ENCODE data around the gene RNF167.

The RNF167 gene

DNA sequence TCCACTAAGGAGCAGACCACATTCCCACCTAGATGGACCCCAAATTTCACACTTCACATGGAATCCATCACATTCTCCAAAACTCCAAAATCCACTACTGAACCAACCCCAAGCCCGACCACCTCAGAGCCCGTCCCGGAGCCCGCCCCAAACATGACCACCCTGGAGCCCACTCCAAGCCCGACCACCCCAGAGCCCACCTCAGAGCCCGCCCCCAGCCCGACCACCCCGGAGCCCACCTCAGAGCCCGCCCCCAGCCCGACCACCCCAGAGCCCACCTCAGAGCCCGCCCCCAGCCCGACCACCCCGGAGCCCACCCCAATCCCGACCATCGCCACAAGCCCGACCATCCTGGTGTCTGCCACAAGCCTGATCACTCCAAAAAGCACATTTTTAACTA is 6.4 kb upstream of the RNF167 start:
- no peak overlapping the region for H3K4me3 ChIP-seq (ENCODE audit: low read length)
- H3K36me3 ChIP-seq (ENCODE audit: control insufficient read depth, low read depth, low read length) = peaks cover 14% of the 10 kb centered on the region
- H3K4me1 ChIP-seq (ENCODE audit: control insufficient read depth, low read depth, low read length) = peaks cover 5% of the 10 kb centered on the region
- no peaks in the 10 kb centered on the region for H3K27me3 ChIP-seq (ENCODE audit: control insufficient read depth, insufficient read depth, low read length)
- H3K9ac ChIP-seq (ENCODE audit: low read length) = no peak overlapping the region
- H3K27ac ChIP-seq (ENCODE audit: low read length) = no peak overlapping the region
- no peaks in the 10 kb centered on the region for H3K9me3 ChIP-seq (ENCODE audit: control insufficient read depth, low read depth, low read length)

DNA sequence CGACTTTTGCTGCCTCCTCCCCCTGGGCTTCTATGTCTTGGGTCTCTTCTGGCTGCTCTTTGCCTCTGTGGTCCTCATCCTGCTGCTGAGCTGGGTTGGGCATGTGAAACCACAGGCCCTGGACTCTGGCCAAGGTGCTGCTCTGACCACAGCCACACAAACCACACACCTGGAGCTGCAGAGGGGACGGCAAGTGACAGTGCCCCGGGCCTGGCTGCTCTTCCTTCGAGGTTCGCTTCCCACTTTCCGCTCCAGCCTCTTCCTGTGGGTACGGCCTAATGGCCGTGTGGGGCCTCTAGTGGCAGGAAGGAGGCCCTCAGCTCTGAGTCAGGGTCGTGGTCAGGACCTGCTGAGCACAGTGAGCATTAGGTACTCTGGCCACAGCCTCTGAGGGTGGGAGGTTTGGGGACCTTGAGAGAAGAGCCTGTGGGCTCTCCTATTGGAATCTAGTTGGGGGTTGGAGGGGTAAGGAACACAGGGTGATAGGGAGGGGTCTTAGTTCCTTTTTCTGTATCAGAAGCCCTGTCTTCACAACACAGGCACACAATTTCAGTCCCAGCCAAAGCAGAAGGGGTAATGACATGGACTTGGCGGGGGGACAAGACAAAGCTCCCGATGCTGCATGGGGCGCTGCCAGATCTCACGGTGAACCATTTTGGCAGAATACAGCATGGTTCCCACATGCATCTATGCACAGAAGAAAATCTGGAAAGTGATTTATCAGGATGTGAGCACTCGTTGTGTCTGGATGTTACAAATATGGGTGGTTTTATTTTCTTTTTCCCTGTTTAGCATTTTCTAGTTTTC is 5.7 kb upstream of the RNF167 start:
- Histone ChIP-seq H3K4me3 (ENCODE audit: low read length) (no peak overlapping the region), H3K27ac (ENCODE audit: low read length) (no peak overlapping the region), H3K4me1 (ENCODE audit: control insufficient read depth, low read depth, low read length) (peaks cover 10% of the 10 kb centered on the region), H3K36me3 (ENCODE audit: control insufficient read depth, low read depth, low read length) (peaks cover 14% of the 10 kb centered on the region), H3K27me3 (ENCODE audit: control insufficient read depth, insufficient read depth, low read length) (no peaks in the 10 kb centered on the region), H3K9ac (ENCODE audit: low read length) (no peak overlapping the region), H3K9me3 (ENCODE audit: control insufficient read depth, low read depth, low read length) (no peaks in the 10 kb centered on the region)

DNA sequence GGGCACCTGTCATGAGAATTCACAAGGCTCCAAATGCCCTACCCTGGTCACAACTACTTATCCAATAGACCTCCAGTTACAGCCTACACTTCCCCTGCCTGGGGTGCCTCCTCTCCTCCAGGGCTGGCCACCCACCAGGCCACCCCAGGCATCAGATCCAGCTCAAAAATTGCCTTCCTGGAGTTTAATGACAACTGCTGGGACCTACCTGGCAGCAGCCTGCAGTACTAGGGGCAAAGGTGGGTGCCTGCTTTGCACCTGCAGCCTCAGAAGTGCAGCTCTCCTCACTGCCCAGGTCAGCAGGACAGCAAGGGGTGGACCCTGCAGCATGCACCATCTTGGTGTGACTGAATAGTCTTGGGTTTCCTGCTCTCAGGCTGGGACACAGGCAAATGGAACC is 4.4 kb upstream of the RNF167 start:
- Histone ChIP-seq H3K4me1 (ENCODE audit: control insufficient read depth, low read depth, low read length) (peaks cover 10% of the 10 kb centered on the region), H3K9me3 (ENCODE audit: control insufficient read depth, low read depth, low read length) (no peaks in the 10 kb centered on the region), H3K27ac (ENCODE audit: low read length) (no peak overlapping the region), H3K4me3 (ENCODE audit: low read length) (no peak overlapping the region), H3K36me3 (ENCODE audit: control insufficient read depth, low read depth, low read length) (peaks cover 14% of the 10 kb centered on the region), H3K9ac (ENCODE audit: low read length) (no peak overlapping the region), H3K27me3 (ENCODE audit: control insufficient read depth, insufficient read depth, low read length) (no peaks in the 10 kb centered on the region)

DNA sequence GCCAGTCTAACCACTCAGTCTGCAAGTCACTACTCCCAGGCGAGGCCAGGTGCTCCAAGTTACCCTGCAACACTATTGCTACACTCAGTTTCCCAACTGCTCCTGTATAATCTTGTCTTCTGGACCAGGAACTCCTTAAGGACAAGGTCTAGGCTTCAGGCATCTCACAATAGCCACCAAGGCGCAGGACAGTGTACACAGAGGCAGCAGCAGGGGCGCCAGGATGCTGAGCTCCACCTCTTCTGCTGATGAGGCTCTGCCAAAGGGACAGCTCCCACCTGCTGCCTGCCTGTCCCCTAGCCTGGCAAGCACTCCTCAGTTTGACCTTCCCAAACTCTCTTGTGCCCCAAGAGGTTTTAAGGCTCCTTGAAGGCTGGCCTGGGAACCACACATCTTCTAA is 3.6 kb upstream of the RNF167 start:
- Histone ChIP-seq H3K27me3 (ENCODE audit: control insufficient read depth, insufficient read depth, low read length) (no peaks in the 10 kb centered on the region), H3K9me3 (ENCODE audit: control insufficient read depth, low read depth, low read length) (no peaks in the 10 kb centered on the region), H3K4me3 (ENCODE audit: low read length) (no peak overlapping the region), H3K9ac (ENCODE audit: low read length) (no peak overlapping the region), H3K4me1 (ENCODE audit: control insufficient read depth, low read depth, low read length) (peaks cover 13% of the 10 kb centered on the region), H3K36me3 (ENCODE audit: control insufficient read depth, low read depth, low read length) (peaks cover 12% of the 10 kb centered on the region), H3K27ac (ENCODE audit: low read length) (no peak overlapping the region)

DNA sequence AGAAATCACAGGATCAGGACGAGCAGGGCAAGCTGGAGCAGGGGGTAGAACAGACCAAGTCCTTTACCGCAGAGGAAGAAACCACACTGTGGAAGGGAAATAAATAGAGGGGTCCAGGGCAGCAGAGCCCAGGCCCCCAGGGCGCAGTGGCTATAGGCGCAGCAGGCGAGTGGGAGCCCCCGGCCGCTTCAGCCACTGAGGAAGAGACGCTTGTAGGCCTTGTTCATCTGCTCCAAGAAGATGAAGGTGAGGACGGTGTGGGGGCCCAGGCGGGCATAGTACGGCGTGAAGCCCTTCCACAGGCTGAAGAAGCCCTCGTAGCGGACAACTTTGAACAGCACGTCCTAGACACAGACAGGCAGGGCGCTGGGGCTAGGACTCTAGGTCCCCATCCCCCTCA is 2.5 kb upstream of the RNF167 start:
- no peaks in the 10 kb centered on the region for H3K9me3 ChIP-seq (ENCODE audit: control insufficient read depth, low read depth, low read length)
- no peak overlapping the region for H3K9ac ChIP-seq (ENCODE audit: low read length)
- H3K4me3 ChIP-seq (ENCODE audit: low read length) = no peak overlapping the region
- H3K36me3 ChIP-seq (ENCODE audit: control insufficient read depth, low read depth, low read length) = peaks cover 15% of the 10 kb centered on the region
- H3K27me3 ChIP-seq (ENCODE audit: control insufficient read depth, insufficient read depth, low read length) = no peaks in the 10 kb centered on the region
- H3K4me1 ChIP-seq (ENCODE audit: control insufficient read depth, low read depth, low read length) = peaks cover 13% of the 10 kb centered on the region
- H3K27ac ChIP-seq (ENCODE audit: low read length) = no peak overlapping the region

DNA sequence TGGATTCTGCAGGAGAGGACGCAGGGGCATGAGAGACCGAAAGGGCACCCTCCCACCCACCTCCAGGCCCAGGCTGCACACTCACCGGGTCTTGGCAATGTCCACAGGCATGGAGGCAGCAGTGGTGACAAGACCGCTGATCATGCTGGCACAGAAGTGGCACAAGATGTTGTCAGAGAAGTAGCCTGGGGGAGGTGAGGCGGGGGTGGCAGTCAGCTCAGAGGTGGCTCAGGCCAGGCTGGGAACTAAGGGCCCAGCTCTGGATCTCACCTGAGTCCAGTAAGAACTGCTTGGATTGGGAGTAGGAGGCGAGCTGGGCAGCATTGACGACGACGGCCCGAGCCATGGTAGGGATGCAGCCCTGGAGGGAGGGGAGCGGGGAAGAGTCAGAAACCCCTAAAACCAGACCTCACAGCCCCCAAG is 2.0 kb upstream of the RNF167 start:
- H3K9ac ChIP-seq (ENCODE audit: low read length) = no peak overlapping the region
- no peak overlapping the region for H3K4me3 ChIP-seq (ENCODE audit: low read length)
- no peaks in the 10 kb centered on the region for H3K9me3 ChIP-seq (ENCODE audit: control insufficient read depth, low read depth, low read length)
- H3K4me1 ChIP-seq (ENCODE audit: control insufficient read depth, low read depth, low read length) = peaks cover 13% of the 10 kb centered on the region
- H3K27me3 ChIP-seq (ENCODE audit: control insufficient read depth, insufficient read depth, low read length) = no peaks in the 10 kb centered on the region
- H3K27ac ChIP-seq (ENCODE audit: low read length) = no peak overlapping the region
- H3K36me3 ChIP-seq (ENCODE audit: control insufficient read depth, low read depth, low read length) = peaks cover 20% of the 10 kb centered on the region

DNA sequence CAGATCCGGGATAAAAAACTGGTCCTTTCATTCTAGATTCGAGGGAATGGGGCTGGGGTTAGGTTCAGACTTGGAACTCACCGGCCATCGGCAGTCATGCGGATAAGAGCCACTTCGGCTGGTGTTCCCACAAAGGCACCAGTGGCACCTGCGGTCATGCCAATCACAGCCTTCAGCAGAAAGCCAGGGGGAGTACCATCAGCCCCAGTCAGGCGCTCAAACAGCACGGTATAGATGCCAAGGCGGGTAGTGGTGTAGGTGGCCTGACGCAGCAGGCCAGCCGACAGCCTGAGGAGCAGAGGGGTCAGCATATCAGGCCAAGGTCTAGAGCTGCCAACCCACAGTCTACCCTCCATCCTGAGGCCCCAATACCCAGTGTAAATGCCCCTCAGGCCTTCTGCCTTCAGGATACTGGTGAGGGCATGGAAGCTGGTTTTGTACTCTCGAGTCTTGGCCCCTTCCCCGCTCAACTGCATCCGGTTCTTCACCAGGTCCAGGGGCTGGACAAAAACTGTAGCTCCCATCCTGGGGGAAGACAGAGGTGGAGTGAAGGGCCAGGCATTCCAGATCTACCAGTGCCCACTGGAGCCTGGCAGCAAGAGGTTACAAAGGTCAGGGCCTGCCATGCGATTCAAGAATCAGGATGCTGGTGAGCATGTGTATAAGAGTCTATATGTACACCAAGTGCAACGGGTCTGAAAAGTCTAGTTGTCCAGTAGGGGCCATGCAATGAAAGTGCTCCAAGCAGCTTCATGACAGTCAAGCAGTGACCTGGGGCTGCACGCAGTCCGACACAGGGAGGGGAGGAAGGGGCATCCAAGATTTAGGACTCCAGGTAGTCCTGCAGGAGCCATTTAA is 1.2 kb upstream of the RNF167 start:
- Histone ChIP-seq H3K9ac (ENCODE audit: low read length) (peak overlapping the region; percentile 93), H3K36me3 (ENCODE audit: control insufficient read depth, low read depth, low read length) (peaks cover 27% of the 10 kb centered on the region), H3K9me3 (ENCODE audit: control insufficient read depth, low read depth, low read length) (no peaks in the 10 kb centered on the region), H3K4me1 (ENCODE audit: control insufficient read depth, low read depth, low read length) (peaks cover 13% of the 10 kb centered on the region), H3K27me3 (ENCODE audit: control insufficient read depth, insufficient read depth, low read length) (no peaks in the 10 kb centered on the region), H3K27ac (ENCODE audit: low read length) (peak overlapping the region; percentile 70), H3K4me3 (ENCODE audit: low read length) (peak overlapping the region; percentile 63)

DNA sequence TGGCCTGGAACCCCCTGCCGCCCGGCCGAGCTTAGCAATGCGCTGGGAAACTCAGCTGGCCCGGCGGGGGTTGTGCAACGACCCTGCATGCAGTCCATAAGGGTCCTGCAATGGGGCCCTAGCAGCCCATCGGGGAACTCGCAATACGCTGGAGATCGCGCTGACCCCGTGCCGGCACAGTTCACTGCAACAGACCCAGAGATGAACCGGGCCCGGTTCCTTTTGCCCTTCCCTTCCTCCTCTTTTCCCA is 597 bp upstream of the RNF167 start:
- Histone ChIP-seq H3K4me1 (ENCODE audit: control insufficient read depth, low read depth, low read length) (peaks cover 13% of the 10 kb centered on the region), H3K27ac (ENCODE audit: low read length) (peak overlapping the region; percentile 70), H3K9me3 (ENCODE audit: control insufficient read depth, low read depth, low read length) (no peaks in the 10 kb centered on the region), H3K27me3 (ENCODE audit: control insufficient read depth, insufficient read depth, low read length) (no peaks in the 10 kb centered on the region), H3K4me3 (ENCODE audit: low read length) (peak overlapping the region; percentile 63), H3K36me3 (ENCODE audit: control insufficient read depth, low read depth, low read length) (peaks cover 32% of the 10 kb centered on the region), H3K9ac (ENCODE audit: low read length) (peak overlapping the region; percentile 93)

DNA sequence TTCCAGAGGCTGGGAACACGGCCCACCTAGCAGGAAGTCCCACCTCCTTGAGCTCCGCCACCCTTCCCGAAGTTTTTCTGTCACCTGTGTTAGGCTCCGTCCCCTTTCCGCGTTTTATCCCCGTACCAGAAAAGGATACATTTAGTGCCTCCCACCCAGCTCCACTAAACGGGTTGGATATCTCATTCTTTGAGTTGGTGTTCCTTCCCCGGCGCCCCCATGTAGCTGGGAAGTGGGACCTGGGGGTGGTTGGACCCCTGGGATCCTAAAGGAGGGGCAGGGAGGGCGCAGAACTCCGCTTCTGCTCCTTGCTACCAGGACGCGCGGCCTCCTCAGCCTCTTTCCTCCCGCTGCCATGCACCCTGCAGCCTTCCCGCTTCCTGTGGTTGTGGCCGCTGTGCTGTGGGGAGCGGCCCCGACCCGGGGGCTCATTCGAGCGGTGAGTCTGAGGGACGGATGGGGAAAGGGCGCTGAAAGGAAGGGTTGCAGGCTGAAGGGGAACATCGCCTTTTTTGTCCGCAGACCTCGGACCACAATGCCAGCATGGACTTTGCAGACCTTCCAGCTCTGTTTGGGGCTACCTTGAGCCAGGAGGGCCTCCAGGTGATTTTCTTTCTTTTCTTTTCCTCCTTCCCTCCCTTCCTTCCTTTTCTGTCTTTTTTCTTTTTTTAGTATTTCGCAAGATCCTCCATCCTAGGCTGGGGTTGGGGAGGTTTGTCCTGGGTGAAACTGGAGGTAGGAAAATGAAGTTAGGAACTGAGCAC is 669 bp downstream of the RNF167 start:
- peak overlapping the region; percentile 93 for H3K9ac ChIP-seq (ENCODE audit: low read length)
- peaks cover 42% of the 10 kb centered on the region for H3K36me3 ChIP-seq (ENCODE audit: control insufficient read depth, low read depth, low read length)
- no peaks in the 10 kb centered on the region for H3K27me3 ChIP-seq (ENCODE audit: control insufficient read depth, insufficient read depth, low read length)
- no peaks in the 10 kb centered on the region for H3K9me3 ChIP-seq (ENCODE audit: control insufficient read depth, low read depth, low read length)
- peaks cover 15% of the 10 kb centered on the region for H3K4me1 ChIP-seq (ENCODE audit: control insufficient read depth, low read depth, low read length)
- H3K27ac ChIP-seq (ENCODE audit: low read length) = peak overlapping the region; percentile 38
- peak overlapping the region; percentile 63 for H3K4me3 ChIP-seq (ENCODE audit: low read length)

DNA sequence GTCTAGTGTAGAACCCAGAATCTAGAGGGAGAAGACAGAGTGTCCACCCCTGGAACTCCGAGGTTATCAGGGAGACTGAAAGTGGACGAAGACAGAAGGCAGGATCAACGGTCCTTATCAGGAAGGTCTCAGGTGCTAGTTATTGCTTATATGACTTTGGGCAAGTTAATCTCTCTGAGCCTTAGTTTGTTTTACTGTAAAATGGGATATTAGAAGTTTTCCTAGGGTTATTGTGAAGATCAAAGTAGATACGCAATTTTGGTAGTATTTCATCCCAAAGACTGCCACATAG is 1.2 kb downstream of the RNF167 start:
- H3K27ac ChIP-seq (ENCODE audit: low read length) = no peak overlapping the region
- H3K9me3 ChIP-seq (ENCODE audit: control insufficient read depth, low read depth, low read length) = no peaks in the 10 kb centered on the region
- H3K4me1 ChIP-seq (ENCODE audit: control insufficient read depth, low read depth, low read length) = peaks cover 17% of the 10 kb centered on the region
- no peaks in the 10 kb centered on the region for H3K27me3 ChIP-seq (ENCODE audit: control insufficient read depth, insufficient read depth, low read length)
- H3K36me3 ChIP-seq (ENCODE audit: control insufficient read depth, low read depth, low read length) = peaks cover 46% of the 10 kb centered on the region
- peak overlapping the region; percentile 63 for H3K4me3 ChIP-seq (ENCODE audit: low read length)
- H3K9ac ChIP-seq (ENCODE audit: low read length) = peak overlapping the region; percentile 93

DNA sequence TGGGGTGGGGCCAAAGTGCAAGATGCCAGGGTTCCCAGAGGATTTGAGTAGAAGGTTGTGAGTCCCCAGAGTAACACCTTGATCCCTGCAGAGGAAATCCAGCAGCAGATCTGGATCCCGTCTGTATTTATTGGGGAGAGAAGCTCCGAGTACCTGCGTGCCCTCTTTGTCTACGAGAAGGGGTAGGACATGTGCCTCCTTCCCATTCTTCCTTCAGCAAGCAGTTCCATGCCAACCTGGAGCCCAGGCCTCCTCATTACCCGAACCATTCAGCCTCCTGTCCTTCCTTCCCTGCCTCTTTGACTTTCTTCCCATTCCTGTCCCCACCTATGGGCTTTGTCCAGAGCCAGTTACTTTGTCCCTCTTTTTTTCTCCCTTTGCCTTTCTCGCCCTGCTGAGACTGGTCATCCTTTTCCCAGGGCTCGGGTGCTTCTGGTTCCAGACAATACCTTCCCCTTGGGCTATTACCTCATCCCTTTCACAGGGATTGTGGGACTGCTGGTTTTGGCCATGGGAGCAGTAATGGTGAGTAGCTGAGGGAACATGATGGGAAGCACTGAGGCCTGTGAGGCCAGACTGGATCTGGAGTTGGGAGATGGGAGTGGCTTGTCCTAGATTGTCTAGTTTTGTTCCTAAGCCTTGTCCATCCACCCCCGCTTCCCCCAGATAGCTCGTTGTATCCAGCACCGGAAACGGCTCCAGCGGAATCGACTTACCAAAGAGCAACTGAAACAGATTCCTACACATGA is 2.9 kb downstream of the RNF167 start:
- H3K9ac ChIP-seq (ENCODE audit: low read length) = no peak overlapping the region
- H3K36me3 ChIP-seq (ENCODE audit: control insufficient read depth, low read depth, low read length) = peaks cover 46% of the 10 kb centered on the region
- H3K4me1 ChIP-seq (ENCODE audit: control insufficient read depth, low read depth, low read length) = peaks cover 23% of the 10 kb centered on the region

More for the DNA sequence above, 2.9 kb downstream of the RNF167 start:
- no peak overlapping the region for H3K27ac ChIP-seq (ENCODE audit: low read length)
- no peak overlapping the region for H3K4me3 ChIP-seq (ENCODE audit: low read length)
- H3K9me3 ChIP-seq (ENCODE audit: control insufficient read depth, low read depth, low read length) = no peaks in the 10 kb centered on the region
- H3K27me3 ChIP-seq (ENCODE audit: control insufficient read depth, insufficient read depth, low read length) = no peaks in the 10 kb centered on the region

All from iPS-18a (cell line).